K562 (cell line): ENCODE measurements around the gene MRPL22. TPM values are rescaled to one million over a fixed set of nuclear protein-coding genes. Genes with fewer than 3 reads are reported as not detected.

Experiments used
- ARID3B ChIP-seq: fragments of 250-450 bp; sonication (Bioruptor Pico); IDR thresholded peaks from 2 replicates; pipeline ENCODE4 v1.4.0; 2020; ENCODE audit warnings: borderline replicate concordance
- ASH1L ChIP-seq: fragments of 450-650 bp; IDR thresholded peaks from 2 replicates; pipeline ENCODE4 v1.6.1; 2018; ENCODE audit warnings: borderline replicate concordance, mild to moderate bottlenecking, low read depth; ENCODE audit not compliant: partially characterized antibody
- COPS2 ChIP-seq: fragments of 450-650 bp; conservative IDR thresholded peaks from 2 replicates; pipeline ENCODE4 v1.6.1; 2016; ENCODE audit warnings: mild to moderate bottlenecking, moderate library complexity
- FOXK2 ChIP-seq, 2 experiments: fragments of 450-650 bp; IDR thresholded peaks in 1 of 2; conservative IDR thresholded peaks in 1 of 2; 2 replicates each; pipeline ENCODE4 v1.6.1; 2016; ENCODE audit warnings: low read depth in 2 of 2, mild to moderate bottlenecking in 1 of 2
- NUFIP1 ChIP-seq: fragments of 450-650 bp; IDR thresholded peaks from 2 replicates; pipeline ENCODE4 v1.6.1; 2018; ENCODE audit not compliant: partially characterized antibody
- POLR3A ChIP-seq: IDR thresholded peaks from 2 replicates; pipeline ENCODE4 v1.6.1; 2011; ENCODE audit warnings: borderline replicate concordance, mild to moderate bottlenecking, moderate library complexity; ENCODE audit not compliant: insufficient read length, insufficient read depth; ENCODE audit errors: extremely low read depth
- PURB ChIP-seq: sonication (generic); formaldehyde crosslinking; IDR thresholded peaks from 2 replicates; pipeline ENCODE4 v1.9.0; 2021; ENCODE audit warnings: low read depth, mild to moderate bottlenecking, missing genetic modification reagents
- RHOXF2B ChIP-seq: fragments of 250-450 bp; sonication (Bioruptor Pico); conservative IDR thresholded peaks from 2 replicates; pipeline ENCODE4 v1.5.1; 2021
- ZNF12 ChIP-seq: sonication (generic); formaldehyde crosslinking; IDR thresholded peaks from 2 replicates; pipeline ENCODE4 v1.4.0; 2020; ENCODE audit warnings: mild to moderate bottlenecking, missing genetic modification reagents
- ZNF655 ChIP-seq: fragments of 250-450 bp; sonication (Bioruptor Pico); IDR thresholded peaks from 2 replicates; pipeline ENCODE4 v1.5.0; 2021
- polyA plus RNA-seq, 8 experiments: library from polyadenylated mRNA; depleted of rRNA in 4 of 8; stranded (reverse) in 5 of 8; unstranded in 3 of 8; fragments of >200 nt; fragmentation: Nextera tagmentation in 2 of 8; fragmentation: Illumina TruSeq in 1 of 8; extraction: Ambion mirVana in 2 of 8; extraction: Trizol in 1 of 8; gene quantifications; 2 replicates each; pipeline versions ENCODE4 v1.2.1 to v1.2.3, GENCODE V29; 2011 to 2014; ENCODE audit warnings: inconsistent platforms in 1 of 8, missing spikeins in 1 of 8
- total RNA-seq, 7 experiments: library from RNA; depleted of rRNA in 6 of 7; stranded (reverse); fragments of >200 nt in 6 of 7; fragmentation: Illumina TruSeq in 2 of 7; extraction: Trizol in 2 of 7; gene quantifications; 2 replicates each; pipeline versions ENCODE4 v1.2.1 to v1.2.3, GENCODE V29; 2011 to 2021; ENCODE audit warnings: low replicate concordance in 1 of 7
- TF ChIP-seq, protein P1 (sequence below): sonication (generic); formaldehyde crosslinking; IDR thresholded peaks from 2 replicates; pipeline ENCODE4 v1.9.0; 2022; ENCODE audit warnings: mild to moderate bottlenecking, missing genetic modification reagents
- TF ChIP-seq, protein P2 (sequence below): fragments of 250-450 bp; sonication (Bioruptor Pico); IDR thresholded peaks from 2 replicates; pipeline ENCODE4 v1.8.0; 2022; ENCODE audit warnings: moderate library complexity, mild to moderate bottlenecking, inconsistent platforms
- TF ChIP-seq, protein P3 (sequence below): fragments of 250-450 bp; sonication (Bioruptor Pico); IDR thresholded peaks from 2 replicates; pipeline ENCODE4 v1.4.0; 2020
- TF ChIP-seq, protein P4 (sequence below): sonication (generic); formaldehyde crosslinking; IDR thresholded peaks from 2 replicates; pipeline ENCODE4 v1.8.0; 2022; ENCODE audit warnings: mild to moderate bottlenecking, missing genetic modification reagents

The MRPL22 gene
- total and polyA plus RNA-seq, 9 of the 15 experiments (the other 6 are each of a cell fraction or from before 2014, with no cell fraction given) = 41.1 to 424 (median 102) TPM

- TF ChIP-seq PURB (CRISPR knock-in tag) (no peak), ASH1L (no peak), RHOXF2B (CRISPR knock-in tag) (no peak), ZNF12 (no peak; the same call in 1 of the 2 replicates), NUFIP1 (no peak), FOXK2 (conservative IDR thresholded peaks at IDR 0.05 in 1 of 2, IDR thresholded peaks at IDR 0.05 in 1 of 2; ENCODE audit: low read depth in 2 of 2) (peak; percentile 10 to 61; a peak in 3 of 4 replicates), POLR3A (no peak), ARID3B (CRISPR knock-in tag) (no peak), ZNF655 (CRISPR knock-in tag) (no peak), COPS2 (no peak)
- TF ChIP-seq, protein P1, sequence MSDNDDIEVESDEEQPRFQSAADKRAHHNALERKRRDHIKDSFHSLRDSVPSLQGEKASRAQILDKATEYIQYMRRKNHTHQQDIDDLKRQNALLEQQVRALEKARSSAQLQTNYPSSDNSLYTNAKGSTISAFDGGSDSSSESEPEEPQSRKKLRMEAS (CRISPR knock-in tag) = peak; percentile 79
- TF ChIP-seq, protein P2, sequence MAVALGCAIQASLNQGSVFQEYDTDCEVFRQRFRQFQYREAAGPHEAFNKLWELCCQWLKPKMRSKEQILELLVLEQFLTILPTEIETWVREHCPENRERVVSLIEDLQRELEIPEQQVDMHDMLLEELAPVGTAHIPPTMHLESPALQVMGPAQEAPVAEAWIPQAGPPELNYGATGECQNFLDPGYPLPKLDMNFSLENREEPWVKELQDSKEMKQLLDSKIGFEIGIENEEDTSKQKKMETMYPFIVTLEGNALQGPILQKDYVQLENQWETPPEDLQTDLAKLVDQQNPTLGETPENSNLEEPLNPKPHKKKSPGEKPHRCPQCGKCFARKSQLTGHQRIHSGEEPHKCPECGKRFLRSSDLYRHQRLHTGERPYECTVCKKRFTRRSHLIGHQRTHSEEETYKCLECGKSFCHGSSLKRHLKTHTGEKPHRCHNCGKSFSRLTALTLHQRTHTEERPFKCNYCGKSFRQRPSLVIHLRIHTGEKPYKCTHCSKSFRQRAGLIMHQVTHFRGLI (CRISPR knock-in tag) = no peak
- TF ChIP-seq, protein P3, sequence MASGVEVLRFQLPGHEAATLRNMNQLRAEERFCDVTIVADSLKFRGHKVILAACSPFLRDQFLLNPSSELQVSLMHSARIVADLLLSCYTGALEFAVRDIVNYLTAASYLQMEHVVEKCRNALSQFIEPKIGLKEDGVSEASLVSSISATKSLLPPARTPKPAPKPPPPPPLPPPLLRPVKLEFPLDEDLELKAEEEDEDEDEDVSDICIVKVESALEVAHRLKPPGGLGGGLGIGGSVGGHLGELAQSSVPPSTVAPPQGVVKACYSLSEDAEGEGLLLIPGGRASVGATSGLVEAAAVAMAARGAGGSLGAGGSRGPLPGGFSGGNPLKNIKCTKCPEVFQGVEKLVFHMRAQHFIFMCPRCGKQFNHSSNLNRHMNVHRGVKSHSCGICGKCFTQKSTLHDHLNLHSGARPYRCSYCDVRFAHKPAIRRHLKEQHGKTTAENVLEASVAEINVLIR = no peak
- TF ChIP-seq, protein P4, sequence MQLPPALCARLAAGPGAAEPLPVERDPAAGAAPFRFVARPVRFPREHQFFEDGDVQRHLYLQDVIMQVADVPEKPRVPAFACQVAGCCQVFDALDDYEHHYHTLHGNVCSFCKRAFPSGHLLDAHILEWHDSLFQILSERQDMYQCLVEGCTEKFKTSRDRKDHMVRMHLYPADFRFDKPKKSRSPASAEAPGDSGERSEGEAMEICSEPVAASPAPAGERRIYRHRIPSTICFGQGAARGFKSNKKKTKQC (CRISPR knock-in tag) = no peak
These were observed at the start of gene MRPL22 (continued) for GRCh38 chr5:154940772-154941620.
